ENCODE data around the gene COA8.
A peak's percentile ranks its signal among the peaks of the same experiment; 100 is the strongest.
"Not testable (repeated sequence)": the region's sequence is repeated elsewhere in the genome, so short reads cannot be mapped to it uniquely, and the experiment has no call there.

COA8 gene

GRCh38 chr14:103581206-103581605 is 18.4 kb downstream of the COA8 start:
- no peak for DNase-seq

GRCh38 chr14:103581954-103582703 is 19.4 kb downstream of the COA8 start:
- no peak for DNase-seq

GRCh38 chr14:103584326-103584915 is 21.7 kb downstream of the COA8 start:
- DNase-seq: no peak

GRCh38 chr14:103593577-103593976 is 30.8 kb downstream of the COA8 start:
- DNase-seq: no peak

- peak; percentile 20 for DNase-seq
These were observed 31.5 kb downstream of the COA8 start for GRCh38 chr14:103594265-103594664.

- DNase-seq: peak; percentile 9
These were observed 35.0 kb downstream of the COA8 start for GRCh38 chr14:103597623-103598377.

GRCh38 chr14:103600503-103600902 is 37.7 kb downstream of the COA8 start:
- no peak for DNase-seq

- no peak for DNase-seq
These were observed 41.9 kb downstream of the COA8 start for GRCh38 chr14:103604620-103605019.

- DNase-seq: peak; percentile 51
These were observed 44.4 kb downstream of the COA8 start for GRCh38 chr14:103606963-103607668.

- DNase-seq: no peak
These were observed 45.1 kb downstream of the COA8 start for GRCh38 chr14:103607822-103608221.

GRCh38 chr14:103609081-103609480 is 46.3 kb downstream of the COA8 start:
- not testable (repeated sequence) for DNase-seq

- no peak for DNase-seq
These were observed 48.5 kb downstream of the COA8 start for GRCh38 chr14:103611215-103611614.

GRCh38 chr14:103613517-103613916 is 50.8 kb downstream of the COA8 start:
- no peak for DNase-seq

GRCh38 chr14:103616635-103617300 is 54.0 kb downstream of the COA8 start:
- no peak for DNase-seq

GRCh38 chr14:103619057-103619456 is 56.3 kb downstream of the COA8 start:
- DNase-seq: no peak

GRCh38 chr14:103621860-103622259 is 59.1 kb downstream of the COA8 start:
- no peak for DNase-seq

- no peak for DNase-seq
These were observed 60.5 kb downstream of the COA8 start for GRCh38 chr14:103623308-103623707.

- no peak for DNase-seq
These were observed 61.2 kb downstream of the COA8 start for GRCh38 chr14:103623883-103624482.

- DNase-seq: peak; percentile 54
These were observed 62.1 kb downstream of the COA8 start for GRCh38 chr14:103624860-103625259.

GRCh38 chr14:103625356-103626095 is 62.8 kb downstream of the COA8 start:
- no peak for DNase-seq

GRCh38 chr14:103626146-103626850 is 63.5 kb downstream of the COA8 start:
- DNase-seq: peak; percentile 83
